CD4-positive, CD25-positive, alpha-beta regulatory T cell (primary cell): Measurements from ENCODE around the gene LMNTD1. TPM values are rescaled to one million over a fixed set of nuclear protein-coding genes. Genes with fewer than 3 reads are reported as not detected.

Experiments
- ATAC-seq, 2 donors: fragments of 150-1000 bp; cut with Tn5 transposase; one replicate each; pipeline ENCODE4 v1.10.0; 2021; ENCODE audit warnings: low read depth in 2 of 2, moderate number of reproducible peaks in 2 of 2, moderate library complexity in 1 of 2
- DNase-seq, 3 donors: peaks; one replicate each; pipeline versions ENCODE4 v3.0.0 to v3.0.0-alpha.2; 2012 to 2022; ENCODE audit warnings: mixed read lengths in 1 of 3
- H3K27ac ChIP-seq: one replicate; pipeline ENCODE4 v1.7.0; 2013; ENCODE audit warnings: mild to moderate bottlenecking, low read length; ENCODE audit not compliant: insufficient read depth, poor library complexity, severe bottlenecking
- H3K27me3 ChIP-seq: one replicate; pipeline ENCODE4 v1.7.0; 2013; ENCODE audit warnings: low read length; ENCODE audit not compliant: control insufficient read depth, insufficient read depth
- H3K36me3 ChIP-seq: one replicate; pipeline ENCODE4 v1.7.0; 2013; ENCODE audit warnings: mild to moderate bottlenecking, low read length, moderate library complexity; ENCODE audit not compliant: control insufficient read depth, insufficient read depth
- H3K4me1 ChIP-seq: 2 replicates; pipeline ENCODE4 v1.7.0; 2013; ENCODE audit warnings: mild to moderate bottlenecking, low read length; ENCODE audit not compliant: insufficient read depth, control insufficient read depth, poor library complexity, severe bottlenecking
- H3K4me3 ChIP-seq: one replicate; pipeline ENCODE4 v1.7.0; 2013; ENCODE audit warnings: low read depth, mild to moderate bottlenecking, low read length, moderate library complexity
- H3K9me3 ChIP-seq, 2 experiments: 1 replicate in 1 of 2; 2 replicates in 1 of 2; pipeline ENCODE4 v1.7.0; 2013; ENCODE audit warnings: low read length in 2 of 2, mild to moderate bottlenecking in 1 of 2, moderate library complexity in 1 of 2; ENCODE audit not compliant: control insufficient read depth in 2 of 2
- H3K27ac Mint-ChIP-seq, 3 donors: one replicate each; pipeline ENCODE4 v1.8.0; 2020 to 2022; ENCODE audit warnings: mild to moderate bottlenecking in 3 of 3, mixed read lengths in 3 of 3, moderate library complexity in 2 of 3
- H3K27me3 Mint-ChIP-seq: one replicate; pipeline ENCODE4 v1.8.0; 2022; ENCODE audit warnings: mild to moderate bottlenecking, mixed read lengths
- H3K36me3 Mint-ChIP-seq: one replicate; pipeline ENCODE4 v1.8.0; 2020; ENCODE audit warnings: mixed read lengths
- H3K4me1 Mint-ChIP-seq, 4 donors: one replicate each; pipeline ENCODE4 v1.8.0; 2020 to 2022; ENCODE audit warnings: mixed read lengths in 4 of 4, mild to moderate bottlenecking in 1 of 4
- H3K4me3 Mint-ChIP-seq, 4 donors: one replicate each; pipeline ENCODE4 v1.8.0; 2020 to 2022; ENCODE audit warnings: mild to moderate bottlenecking in 4 of 4, mixed read lengths in 4 of 4, moderate library complexity in 3 of 4
- H3K9me3 Mint-ChIP-seq, 7 donors: one replicate each; pipeline ENCODE4 v1.8.0; 2020 to 2022; ENCODE audit warnings: mixed read lengths in 7 of 7, mild to moderate bottlenecking in 3 of 7, moderate library complexity in 2 of 7
- polyA plus RNA-seq, 4 donors: library from polyadenylated mRNA; unstranded; fragments of 300-500 nt; fragmentation: Illumina TruSeq; gene quantifications; one replicate each; pipeline ENCODE4 v1.2.3, GENCODE V29; 2021
- total RNA-seq: library from RNA; stranded (reverse); gene quantifications from one replicate; pipeline ENCODE4 v1.2.3, GENCODE V29; 2022

The LMNTD1 gene
- total and polyA plus RNA-seq, 5 donors from 2014 or later, result not detected

- H3K4me1 Mint-ChIP-seq, result no peaks in the 10 kb centered on the region
- no peak overlapping the region for H3K27ac ChIP-seq
- H3K9me3 Mint-ChIP-seq, result peaks cover 0 to 2% (median 0%) of the 10 kb centered on the region in 7 donors
- no peaks in the 10 kb centered on the region for H3K27me3 Mint-ChIP-seq
- no peak overlapping the region for H3K27ac Mint-ChIP-seq
- no peak overlapping the region for H3K4me3 ChIP-seq
- H3K9me3 ChIP-seq, result no peaks in the 10 kb centered on the region
- DNase-seq (no peak), ATAC-seq (no peak)
- H3K36me3 Mint-ChIP-seq, result no peaks in the 10 kb centered on the region
- H3K4me1 ChIP-seq, result no peaks in the 10 kb centered on the region
- no peak overlapping the region for H3K4me3 Mint-ChIP-seq
- no peaks in the 10 kb centered on the region for H3K27me3 ChIP-seq
- H3K36me3 ChIP-seq, result no peaks in the 10 kb centered on the region
Measured at GRCh38 chr12:25573346-25573745, 20.3 kb upstream of the LMNTD1 start.

DNA sequence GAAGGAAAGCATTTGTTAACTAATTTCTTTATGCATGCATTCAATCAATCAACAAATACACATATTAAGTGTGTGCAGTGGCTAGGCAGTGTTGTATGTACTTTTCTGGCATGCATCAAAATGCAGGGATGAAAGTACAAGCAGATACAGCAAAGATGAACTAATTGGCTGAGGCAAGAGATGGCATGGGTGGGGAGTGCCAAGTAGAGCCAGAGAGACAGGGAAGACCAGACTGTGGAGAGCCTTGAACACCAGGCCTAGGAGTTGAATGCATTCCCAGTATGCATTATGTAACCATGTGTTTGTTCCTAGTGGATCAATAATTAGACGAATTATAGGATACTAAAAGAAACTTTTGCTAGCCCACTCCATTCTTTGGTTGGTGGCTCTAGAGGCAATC, 17.3 kb upstream of the LMNTD1 start:
- Histone ChIP-seq H3K4me3 (no peak overlapping the region), H3K4me1 (no peaks in the 10 kb centered on the region), H3K9me3 (no peaks in the 10 kb centered on the region), H3K27ac (no peak overlapping the region), H3K36me3 (no peaks in the 10 kb centered on the region), H3K27me3 (no peaks in the 10 kb centered on the region)
- Mint-ChIP-seq H3K27me3 (no peaks in the 10 kb centered on the region), H3K9me3 (peaks cover 0 to 5% (median 0%) of the 10 kb centered on the region in 7 donors), H3K27ac (no peak overlapping the region), H3K4me1 (no peaks in the 10 kb centered on the region), H3K36me3 (no peaks in the 10 kb centered on the region), H3K4me3 (no peak overlapping the region)
- ATAC-seq (no peak), DNase-seq (no peak)

GRCh38 chr12:25566202-25566949, 13.3 kb upstream of the LMNTD1 start:
- H3K27me3 Mint-ChIP-seq, result no peaks in the 10 kb centered on the region
- no peak overlapping the region for H3K4me3 Mint-ChIP-seq
- Histone ChIP-seq H3K4me1 (no peaks in the 10 kb centered on the region), H3K4me3 (no peak overlapping the region), H3K27ac (no peak overlapping the region), H3K36me3 (no peaks in the 10 kb centered on the region), H3K27me3 (no peaks in the 10 kb centered on the region), H3K9me3 (no peaks in the 10 kb centered on the region)
- no peaks in the 10 kb centered on the region for H3K4me1 Mint-ChIP-seq
- DNase-seq (no peak), ATAC-seq (no peak)
- H3K36me3 Mint-ChIP-seq, result no peaks in the 10 kb centered on the region
- H3K27ac Mint-ChIP-seq, result no peak overlapping the region
- peaks cover 0 to 6% (median 0%) of the 10 kb centered on the region in 7 donors for H3K9me3 Mint-ChIP-seq

DNA sequence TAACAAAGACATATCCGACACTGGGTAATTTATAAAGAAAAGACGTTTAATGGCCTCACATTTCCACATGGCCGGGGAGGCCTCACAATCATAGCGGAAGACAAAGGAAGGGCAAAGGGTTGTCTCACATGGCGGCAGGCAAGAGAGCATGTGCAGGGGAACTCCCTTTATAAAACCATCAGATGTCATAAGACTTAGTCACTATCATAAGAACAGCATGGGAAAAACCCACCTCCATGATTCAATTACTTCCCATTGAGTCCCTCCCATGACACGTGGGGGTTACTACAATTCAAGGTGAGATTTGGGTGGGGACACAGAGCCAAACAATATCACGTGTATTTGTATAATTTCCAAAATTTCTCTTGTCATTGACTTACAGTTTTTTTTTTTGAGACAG, 5.5 kb upstream of the LMNTD1 start:
- Mint-ChIP-seq H3K9me3 (peaks cover 0 to 4% (median 1%) of the 10 kb centered on the region in 7 donors), H3K27ac (no peak overlapping the region), H3K27me3 (peaks cover 5% of the 10 kb centered on the region), H3K36me3 (no peaks in the 10 kb centered on the region), H3K4me1 (peaks cover 0 to 3% (median under 1%) of the 10 kb centered on the region in 4 donors), H3K4me3 (no peak overlapping the region)
- Histone ChIP-seq H3K4me1 (no peaks in the 10 kb centered on the region), H3K36me3 (no peaks in the 10 kb centered on the region), H3K27me3 (no peaks in the 10 kb centered on the region), H3K9me3 (no peaks in the 10 kb centered on the region), H3K4me3 (no peak overlapping the region), H3K27ac (no peak overlapping the region)
- DNase-seq, result no peak
- no peak for ATAC-seq

DNA sequence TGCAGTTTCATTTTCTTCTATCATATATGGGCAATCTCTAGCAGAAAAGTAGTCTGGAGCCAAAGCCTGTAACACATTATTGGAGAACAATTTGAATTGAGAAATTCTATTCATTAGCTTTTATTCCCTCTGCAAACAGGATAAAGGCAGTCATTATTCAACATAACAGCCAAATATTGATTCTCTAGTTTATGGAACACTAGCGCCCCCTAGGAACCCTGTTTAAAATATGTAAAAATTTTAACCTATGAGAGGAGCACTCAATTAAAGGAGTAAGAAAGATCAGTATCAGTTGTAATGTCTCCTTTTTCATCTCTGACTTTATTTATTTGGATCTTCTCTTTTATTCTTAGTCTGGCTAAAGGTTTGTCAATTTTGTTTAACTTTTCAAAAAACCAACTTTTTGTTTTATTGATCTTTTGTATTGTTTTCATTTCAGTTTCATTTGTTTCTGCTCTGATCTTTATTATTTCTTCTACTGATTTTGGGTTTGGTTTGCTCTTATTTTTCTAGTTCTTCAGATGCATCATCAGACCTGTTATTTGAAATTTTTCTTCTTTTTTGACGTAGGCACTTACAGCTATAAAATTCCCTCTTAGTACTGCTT, 4.8 kb upstream of the LMNTD1 start:
- Mint-ChIP-seq H3K27ac (no peak overlapping the region), H3K27me3 (peaks cover 5% of the 10 kb centered on the region), H3K9me3 (peaks cover 0 to 4% (median 1%) of the 10 kb centered on the region in 7 donors), H3K36me3 (no peaks in the 10 kb centered on the region), H3K4me3 (no peak overlapping the region), H3K4me1 (peaks cover 0 to 4% (median 1%) of the 10 kb centered on the region in 4 donors)
- no peaks in the 10 kb centered on the region for H3K27me3 ChIP-seq
- ATAC-seq, result no peak
- DNase-seq, result peak in 1 of 3 donors; percentile 26
- no peaks in the 10 kb centered on the region for H3K36me3 ChIP-seq
- no peaks in the 10 kb centered on the region for H3K9me3 ChIP-seq
- no peak overlapping the region for H3K4me3 ChIP-seq
- no peak overlapping the region for H3K27ac ChIP-seq
- no peaks in the 10 kb centered on the region for H3K4me1 ChIP-seq

DNA sequence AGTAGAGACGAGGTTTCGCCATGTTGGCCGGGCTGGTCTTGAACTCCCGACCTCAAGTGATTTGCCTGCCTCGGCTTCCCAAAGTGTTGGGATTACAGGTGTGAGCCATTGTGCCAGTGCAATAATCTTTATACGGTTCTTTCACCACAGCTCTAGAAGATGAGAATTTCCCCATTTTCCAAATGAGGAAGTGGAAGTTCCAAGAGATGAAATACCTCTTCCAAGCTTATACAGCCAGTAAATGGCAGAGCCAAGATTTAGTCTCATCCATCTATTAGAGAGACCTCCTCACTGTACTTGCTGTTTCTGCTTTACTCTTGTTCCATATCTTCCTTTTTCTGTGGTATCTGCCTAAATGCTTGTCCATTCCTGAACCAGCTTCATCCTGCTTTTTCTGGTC, 3.1 kb upstream of the LMNTD1 start:
- H3K36me3 Mint-ChIP-seq, result no peaks in the 10 kb centered on the region
- ATAC-seq (no peak), DNase-seq (no peak)
- peaks cover 0 to 4% (median 1%) of the 10 kb centered on the region in 4 donors for H3K4me1 Mint-ChIP-seq
- H3K36me3 ChIP-seq, result no peaks in the 10 kb centered on the region
- H3K27me3 Mint-ChIP-seq, result peaks cover 5% of the 10 kb centered on the region
- no peak overlapping the region for H3K27ac ChIP-seq
- no peak overlapping the region for H3K27ac Mint-ChIP-seq
- no peaks in the 10 kb centered on the region for H3K27me3 ChIP-seq
- no peaks in the 10 kb centered on the region for H3K4me1 ChIP-seq
- no peak overlapping the region for H3K4me3 Mint-ChIP-seq
- peaks cover 0 to 4% (median 1%) of the 10 kb centered on the region in 7 donors for H3K9me3 Mint-ChIP-seq
- no peak overlapping the region for H3K4me3 ChIP-seq
- H3K9me3 ChIP-seq, result no peaks in the 10 kb centered on the region

- Histone ChIP-seq H3K4me3 (no peak overlapping the region), H3K27me3 (no peaks in the 10 kb centered on the region), H3K4me1 (no peaks in the 10 kb centered on the region), H3K36me3 (no peaks in the 10 kb centered on the region), H3K9me3 (no peaks in the 10 kb centered on the region), H3K27ac (no peak overlapping the region)
- H3K4me1 Mint-ChIP-seq, result peaks cover 0 to 4% (median 0%) of the 10 kb centered on the region in 4 donors
- no peaks in the 10 kb centered on the region for H3K36me3 Mint-ChIP-seq
- H3K27ac Mint-ChIP-seq, result no peak overlapping the region
- no peaks in the 10 kb centered on the region for H3K27me3 Mint-ChIP-seq
- peaks cover 0 to 3% (median 0%) of the 10 kb centered on the region in 7 donors for H3K9me3 Mint-ChIP-seq
- DNase-seq (no peak), ATAC-seq (no peak)
- no peak overlapping the region for H3K4me3 Mint-ChIP-seq
Measured at GRCh38 chr12:25552681-25553080, 402 bp downstream of the LMNTD1 start.

GRCh38 chr12:25550186-25550585, 2.9 kb downstream of the LMNTD1 start:
- Mint-ChIP-seq H3K36me3 (no peaks in the 10 kb centered on the region), H3K4me1 (peaks cover 0 to 4% (median 0%) of the 10 kb centered on the region in 4 donors), H3K27me3 (no peaks in the 10 kb centered on the region), H3K4me3 (no peak overlapping the region), H3K27ac (no peak overlapping the region), H3K9me3 (peaks cover 0 to 3% (median 0%) of the 10 kb centered on the region in 7 donors)
- Histone ChIP-seq H3K9me3 (no peaks in the 10 kb centered on the region), H3K4me3 (no peak overlapping the region), H3K36me3 (no peaks in the 10 kb centered on the region), H3K27ac (no peak overlapping the region), H3K27me3 (no peaks in the 10 kb centered on the region), H3K4me1 (no peaks in the 10 kb centered on the region)
- ATAC-seq (no peak), DNase-seq (no peak)
